ENCODE measurements around the gene DSC1.

Gene DSC1

GRCh38 chr18:31112804-31113203 lies 49.9 kb downstream of the DSC1 start:
- TF ChIP-seq MYC (IDR thresholded peaks at IDR 0.05; ENCODE audit: low read depth, low read length) (no peak), POLR2A (IDR thresholded peaks at IDR 0.05; ENCODE audit: extremely low read depth, insufficient read length) (no peak)
- no peak overlapping the region for H3K4me3 ChIP-seq (ENCODE audit: low read depth, low read length)
- no peak for DNase-seq (ENCODE audit: low read depth)

- DNase-seq (ENCODE audit: low read depth): no peak
- TF ChIP-seq POLR2A (IDR thresholded peaks at IDR 0.05; ENCODE audit: extremely low read depth, insufficient read length): no peak
- TF ChIP-seq CTCF (IDR thresholded peaks at IDR 0.05; ENCODE audit: low read depth, low read length): no peak
- TF ChIP-seq MAX (IDR thresholded peaks at IDR 0.05; ENCODE audit: low read depth, low read length): no peak
- TF ChIP-seq MYC (IDR thresholded peaks at IDR 0.05; ENCODE audit: low read depth, low read length): no peak
- H3K4me3 ChIP-seq (ENCODE audit: low read depth, low read length): no peak overlapping the region
These were observed 56.9 kb downstream of the DSC1 start for GRCh38 chr18:31105733-31106132.

GRCh38 chr18:31104444-31104843 lies 58.2 kb downstream of the DSC1 start:
- DNase-seq (ENCODE audit: low read depth): no peak
- no peak overlapping the region for H3K4me3 ChIP-seq (ENCODE audit: low read depth, low read length)
- no peak for TF ChIP-seq POLR2A (IDR thresholded peaks at IDR 0.05; ENCODE audit: extremely low read depth, insufficient read length)
- TF ChIP-seq MAX (IDR thresholded peaks at IDR 0.05; ENCODE audit: low read depth, low read length): no peak
- no peak for TF ChIP-seq CTCF (IDR thresholded peaks at IDR 0.05; ENCODE audit: low read depth, low read length)
- TF ChIP-seq MYC (IDR thresholded peaks at IDR 0.05; ENCODE audit: low read depth, low read length): no peak

GRCh38 chr18:31103423-31103822 lies 59.2 kb downstream of the DSC1 start:
- no peak overlapping the region for H3K4me3 ChIP-seq (ENCODE audit: low read depth, low read length)
- DNase-seq (ENCODE audit: low read depth): no peak
- TF ChIP-seq POLR2A (IDR thresholded peaks at IDR 0.05; ENCODE audit: extremely low read depth, insufficient read length): no peak
- no peak for TF ChIP-seq CTCF (IDR thresholded peaks at IDR 0.05; ENCODE audit: low read depth, low read length)
- no peak for TF ChIP-seq MYC (IDR thresholded peaks at IDR 0.05; ENCODE audit: low read depth, low read length)
- TF ChIP-seq MAX (IDR thresholded peaks at IDR 0.05; ENCODE audit: low read depth, low read length): no peak

GRCh38 chr18:31102941-31103340 lies 59.7 kb downstream of the DSC1 start:
- no peak for TF ChIP-seq POLR2A (IDR thresholded peaks at IDR 0.05; ENCODE audit: extremely low read depth, insufficient read length)
- TF ChIP-seq MYC (IDR thresholded peaks at IDR 0.05; ENCODE audit: low read depth, low read length): no peak
- TF ChIP-seq MAX (IDR thresholded peaks at IDR 0.05; ENCODE audit: low read depth, low read length): no peak
- TF ChIP-seq CTCF (IDR thresholded peaks at IDR 0.05; ENCODE audit: low read depth, low read length): no peak
- no peak for DNase-seq (ENCODE audit: low read depth)
- H3K4me3 ChIP-seq (ENCODE audit: low read depth, low read length): no peak overlapping the region

- TF ChIP-seq CTCF (IDR thresholded peaks at IDR 0.05; ENCODE audit: low read depth, low read length): no peak
- TF ChIP-seq POLR2A (IDR thresholded peaks at IDR 0.05; ENCODE audit: extremely low read depth, insufficient read length): no peak
- no peak for TF ChIP-seq MYC (IDR thresholded peaks at IDR 0.05; ENCODE audit: low read depth, low read length)
- TF ChIP-seq MAX (IDR thresholded peaks at IDR 0.05; ENCODE audit: low read depth, low read length): no peak
- no peak for DNase-seq (ENCODE audit: low read depth)
- peak within 1 kb of the TSS; percentile 62 for H3K4me3 ChIP-seq (ENCODE audit: low read depth, low read length)
These were observed 60.5 kb downstream of the DSC1 start, which contains the start of gene DSC2 for GRCh38 chr18:31102025-31102684. TSS of gene DSC2 (minus strand) at chr18:31102421. CDS start at chr18:31101971, 450 bp downstream.

All from NB4 (cell line).